AG09319 (cell line): ENCODE data around the gene SMARCC1.

Source experiments
- DNase-seq: peaks from one replicate; pipeline ENCODE4 v3.0.0-alpha.2; 2010; ENCODE audit warnings: low read depth; ENCODE audit errors: extremely low read depth
- TF ChIP-seq, protein P1 (sequence below): IDR thresholded peaks from 2 replicates; pipeline ENCODE4 v1.5.1; 2011; ENCODE audit warnings: low read depth, mild to moderate bottlenecking, inconsistent platforms, low read length, moderate library complexity

Gene SMARCC1

DNA sequence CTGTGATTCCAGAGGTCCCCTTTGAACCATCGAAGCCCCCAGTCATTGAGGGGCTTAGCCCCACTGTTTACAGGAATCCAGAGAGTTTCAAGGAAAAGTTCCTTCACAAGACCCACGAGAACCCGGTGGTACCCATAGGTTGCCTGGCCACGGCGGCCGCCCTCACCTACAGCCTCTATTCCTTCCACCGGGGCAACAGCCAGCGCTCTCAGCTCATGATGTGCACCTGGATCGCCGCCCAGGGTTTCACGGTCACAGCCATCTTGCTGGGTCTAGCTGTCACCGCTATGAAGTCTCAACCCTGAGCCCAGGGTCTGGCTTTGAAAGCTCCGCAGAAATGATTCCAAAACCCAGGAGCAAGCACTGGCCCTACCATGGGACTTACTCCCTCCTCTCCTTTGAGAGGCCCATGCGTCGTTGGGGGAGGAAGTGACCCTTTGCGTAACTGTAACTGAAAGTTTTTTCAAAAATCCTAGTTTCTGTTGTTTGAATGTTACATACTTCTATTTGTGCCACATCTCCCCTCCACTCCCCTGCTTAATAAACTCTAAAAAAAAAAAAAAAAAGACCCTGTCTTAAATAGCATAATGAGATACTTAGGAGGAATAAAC is 118.0 kb downstream of the SMARCC1 start:
- TF ChIP-seq, protein P1, sequence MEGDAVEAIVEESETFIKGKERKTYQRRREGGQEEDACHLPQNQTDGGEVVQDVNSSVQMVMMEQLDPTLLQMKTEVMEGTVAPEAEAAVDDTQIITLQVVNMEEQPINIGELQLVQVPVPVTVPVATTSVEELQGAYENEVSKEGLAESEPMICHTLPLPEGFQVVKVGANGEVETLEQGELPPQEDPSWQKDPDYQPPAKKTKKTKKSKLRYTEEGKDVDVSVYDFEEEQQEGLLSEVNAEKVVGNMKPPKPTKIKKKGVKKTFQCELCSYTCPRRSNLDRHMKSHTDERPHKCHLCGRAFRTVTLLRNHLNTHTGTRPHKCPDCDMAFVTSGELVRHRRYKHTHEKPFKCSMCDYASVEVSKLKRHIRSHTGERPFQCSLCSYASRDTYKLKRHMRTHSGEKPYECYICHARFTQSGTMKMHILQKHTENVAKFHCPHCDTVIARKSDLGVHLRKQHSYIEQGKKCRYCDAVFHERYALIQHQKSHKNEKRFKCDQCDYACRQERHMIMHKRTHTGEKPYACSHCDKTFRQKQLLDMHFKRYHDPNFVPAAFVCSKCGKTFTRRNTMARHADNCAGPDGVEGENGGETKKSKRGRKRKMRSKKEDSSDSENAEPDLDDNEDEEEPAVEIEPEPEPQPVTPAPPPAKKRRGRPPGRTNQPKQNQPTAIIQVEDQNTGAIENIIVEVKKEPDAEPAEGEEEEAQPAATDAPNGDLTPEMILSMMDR = no peak
- no peak for DNase-seq

DNA sequence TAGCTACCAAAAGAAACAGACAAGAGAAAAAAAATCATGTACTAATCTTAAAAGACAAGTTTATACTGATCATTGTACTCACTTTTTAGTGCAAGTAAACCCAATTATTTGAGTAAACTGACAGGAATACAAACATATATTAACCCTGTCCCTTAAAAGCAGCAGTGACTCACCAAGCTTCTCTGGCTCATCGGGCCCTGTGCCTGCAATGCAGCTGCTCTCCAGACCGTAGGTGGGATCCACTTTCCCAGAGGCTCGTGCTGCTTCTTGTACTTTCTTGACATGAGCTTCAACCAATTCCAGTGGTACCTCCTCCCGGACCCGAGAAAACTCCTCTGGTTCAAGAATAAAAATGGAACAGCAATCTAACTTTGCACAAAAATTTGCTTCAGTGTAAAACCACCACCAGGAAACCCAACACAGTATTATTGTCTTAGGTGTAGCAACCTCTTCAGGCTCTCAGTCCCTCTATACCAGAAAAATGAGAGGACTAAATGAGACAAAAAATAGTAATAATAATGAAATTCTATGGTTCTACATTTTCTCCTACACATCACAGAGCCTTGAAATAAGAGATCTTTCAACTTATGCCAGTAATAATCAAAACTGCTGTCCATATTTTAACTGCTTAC is 120.5 kb downstream of the SMARCC1 start:
- TF ChIP-seq, protein P1 = no peak
- peak; percentile 4 for DNase-seq

DNA sequence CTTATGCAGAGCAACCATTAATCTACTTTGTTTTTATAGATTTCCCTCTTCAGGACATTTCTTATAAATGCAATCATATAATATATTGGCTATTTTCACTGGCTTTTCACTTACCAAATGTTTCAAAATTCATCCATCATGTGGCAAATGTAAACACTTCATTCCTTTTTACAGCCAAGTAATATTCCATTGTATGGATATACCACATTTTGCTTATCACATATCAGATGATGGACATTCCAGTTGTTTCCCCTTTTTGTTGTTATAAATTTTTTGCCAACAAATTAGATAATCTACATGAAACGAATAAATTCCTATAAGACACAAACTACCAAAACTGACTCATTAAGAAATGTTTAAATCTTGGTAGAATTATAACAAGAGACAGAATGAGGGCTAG is 123.2 kb downstream of the SMARCC1 start:
- DNase-seq = no peak
- TF ChIP-seq, protein P1 = no peak

DNA sequence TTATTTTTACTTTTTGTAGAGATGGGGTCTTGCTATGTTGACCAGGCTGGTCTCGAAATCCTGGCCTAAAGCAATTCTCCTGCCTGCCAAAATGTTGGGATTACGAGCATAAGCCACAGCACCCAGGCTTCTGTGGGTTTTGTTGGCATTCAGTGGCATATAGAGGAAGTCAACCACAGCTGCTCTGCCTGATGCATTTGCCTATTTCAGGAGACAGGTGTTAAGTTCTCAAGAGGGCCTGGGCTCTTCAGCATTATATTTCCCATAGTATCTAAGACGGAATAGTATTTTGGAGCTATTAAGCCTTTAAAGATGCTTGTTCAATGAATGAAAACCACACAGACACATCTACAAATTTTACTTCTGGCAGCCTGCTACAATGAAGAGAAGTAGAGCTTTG is 129.6 kb downstream of the SMARCC1 start:
- no peak for DNase-seq
- TF ChIP-seq, protein P1 = no peak

DNA sequence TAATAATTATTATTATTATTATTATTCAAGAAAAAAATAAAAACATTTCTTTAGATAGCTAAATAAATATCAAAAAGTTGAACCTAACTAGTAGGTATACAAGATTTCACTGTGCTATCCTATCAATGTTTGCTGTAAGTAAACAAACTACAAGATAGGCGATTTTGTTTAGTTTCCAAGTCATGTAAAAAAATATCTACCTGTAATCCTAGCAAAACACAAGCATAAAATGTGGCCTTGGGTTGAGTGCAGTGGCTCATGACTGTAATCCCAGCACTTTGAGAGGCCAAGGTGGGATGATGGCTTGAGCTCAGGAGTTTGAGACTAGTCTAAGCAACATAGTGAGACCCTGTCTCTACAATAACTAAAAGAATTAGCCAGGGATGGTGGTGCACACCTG is 131.4 kb downstream of the SMARCC1 start:
- TF ChIP-seq, protein P1 = no peak
- DNase-seq = no peak

DNA sequence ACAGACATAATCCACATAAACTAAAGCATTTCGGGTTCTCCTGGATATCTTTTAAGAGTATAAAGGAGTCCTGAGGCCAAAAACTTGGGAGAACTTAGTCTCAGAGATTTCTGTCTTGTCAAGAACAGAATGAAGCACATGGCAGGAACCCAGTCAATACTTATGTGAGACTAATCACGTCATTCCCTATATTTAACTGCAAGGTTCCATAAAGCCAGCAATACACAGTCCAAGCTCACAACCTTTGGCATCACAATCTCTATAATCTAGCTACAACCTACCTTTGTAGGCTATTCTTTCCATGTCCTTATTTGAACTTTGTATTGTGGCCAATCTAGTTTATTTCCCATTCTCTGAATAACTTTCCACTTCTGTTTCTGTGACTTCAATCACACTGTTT is 134.1 kb downstream of the SMARCC1 start:
- TF ChIP-seq, protein P1 = no peak
- DNase-seq = no peak

DNA sequence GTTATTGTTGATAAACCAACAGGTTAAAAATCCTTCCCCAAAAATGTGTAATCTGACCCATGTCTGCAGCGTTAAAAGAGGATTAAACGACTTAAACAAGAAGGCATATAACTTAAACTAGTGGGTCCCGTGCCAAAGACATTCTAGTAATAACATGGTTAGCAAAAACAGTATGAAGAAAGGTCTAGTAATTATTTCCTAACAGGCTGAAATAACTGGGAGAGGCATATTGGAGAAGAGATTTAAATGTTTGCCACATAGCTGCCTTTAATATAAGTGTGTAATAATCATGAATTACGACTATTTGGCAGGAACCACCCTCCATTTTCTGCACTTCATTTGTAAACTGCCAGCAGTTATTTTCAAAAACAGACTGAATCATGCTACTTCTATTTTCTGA is 135.3 kb downstream of the SMARCC1 start:
- TF ChIP-seq, protein P1 = no peak
- peak; percentile 15 for DNase-seq
